Uterus (tissue), 2 donors: Measurements from ENCODE around the gene COL4A1.

ENCODE experiments used
- CTCF ChIP-seq, 4 experiments: fragments of 200-600 bp in 2 of 4; fragments of 450-650 bp in 2 of 4; sonication (generic) in 2 of 4; IDR thresholded peaks; one replicate each; pipeline ENCODE4 v1.5.1; 2016 to 2019; ENCODE audit warnings: antibody characterized with exemption in 4 of 4, mild to moderate bottlenecking in 2 of 4, moderate library complexity in 1 of 4
- POLR2A ChIP-seq, 2 donors: fragments of 450-650 bp; IDR thresholded peaks; one replicate each; pipeline ENCODE4 v1.6.1; 2016; ENCODE audit warnings: antibody characterized with exemption in 2 of 2, mild to moderate bottlenecking in 1 of 2, moderate library complexity in 1 of 2

GRCh38 chr13:110109140-110109783 is 197.7 kb downstream of the COL4A1 start:
- TF ChIP-seq CTCF (IDR thresholded peaks at IDR 0.05): no peak
- no peak for TF ChIP-seq POLR2A (IDR thresholded peaks at IDR 0.05)
